Measurements from ENCODE around the gene RPL18.
"Not testable (repeated sequence)": the region's sequence is repeated elsewhere in the genome, so short reads cannot be mapped to it uniquely, and the experiment has no call there.

The RPL18 gene

DNA sequence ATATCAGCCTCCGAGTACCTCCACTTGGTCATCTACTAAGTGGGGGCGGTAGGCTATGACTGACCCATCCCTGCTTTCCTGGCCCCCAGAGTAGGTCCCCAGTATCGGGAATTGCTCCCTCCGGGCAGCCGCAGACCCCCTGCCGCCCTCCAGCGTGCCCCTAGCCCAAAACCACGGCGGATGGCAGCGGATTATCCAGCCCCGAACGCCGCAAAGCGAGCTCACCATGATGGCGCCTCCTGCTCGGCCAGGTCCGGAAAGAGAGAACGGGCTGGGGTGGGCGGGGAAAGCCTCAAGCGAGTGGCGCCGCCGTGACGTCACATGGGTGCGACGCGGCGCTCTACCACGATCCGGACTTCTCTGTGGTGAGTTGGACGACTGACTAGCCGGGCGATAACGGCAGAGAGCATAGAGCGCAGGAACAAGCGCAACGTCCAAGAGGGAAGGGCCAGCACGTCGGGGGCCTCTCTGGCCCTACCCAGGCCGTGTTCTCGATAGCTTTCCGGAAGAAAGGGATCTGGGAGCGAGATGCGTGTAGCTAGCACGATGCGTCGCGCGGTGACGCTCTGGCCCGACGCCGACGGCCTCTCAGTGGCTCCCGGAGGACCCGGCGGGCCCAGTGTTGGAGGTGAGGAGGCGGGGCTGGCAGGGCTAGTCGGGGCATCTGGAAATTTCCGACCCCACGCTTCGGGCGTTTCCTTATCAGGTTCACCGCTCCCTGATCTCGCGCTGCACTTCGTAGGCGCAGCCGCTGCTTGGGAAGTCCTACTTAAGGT lies at the start of gene RPL18, which contains the start of gene SPHK2:
Gene RPL18 (minus strand): TSS at position 263 of the 776 bp plus-strand sequence. CDS start 35 bp downstream, at position 228.
Gene SPHK2 (plus strand): TSS at position 591 of the 776 bp plus-strand sequence. CDS start 1,009 bp downstream, outside the sequence.
- DNase-seq, result peak; percentile 100
- TF ChIP-seq POLR2A (IDR thresholded peaks at IDR 0.05; ENCODE audit: low read length) (peak; percentile 96), GATA1 (IDR thresholded peaks at IDR 0.05; ENCODE audit: low read depth, low read length) (peak; percentile 76)

DNA sequence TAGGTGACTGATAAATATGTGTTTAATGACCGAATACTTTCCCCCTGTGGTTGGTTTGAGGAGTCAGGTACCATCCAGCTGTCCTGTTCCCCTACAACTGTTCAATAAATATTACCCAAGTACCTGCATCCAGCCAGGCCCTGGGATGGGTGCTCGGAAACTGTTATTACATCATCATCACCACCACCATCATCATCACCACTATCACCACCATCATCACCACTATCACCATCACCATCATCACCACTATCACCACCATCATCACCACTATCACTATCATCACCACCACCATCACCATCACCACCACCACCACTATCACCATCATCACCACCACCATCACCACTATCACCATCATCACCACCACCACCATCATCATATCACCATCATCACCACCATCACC lies 49.8 kb upstream of the RPL18 start:
- TF ChIP-seq POLR2A (IDR thresholded peaks at IDR 0.05; ENCODE audit: low read length) (no peak), GATA1 (IDR thresholded peaks at IDR 0.05; ENCODE audit: low read depth, low read length) (no peak)

DNA sequence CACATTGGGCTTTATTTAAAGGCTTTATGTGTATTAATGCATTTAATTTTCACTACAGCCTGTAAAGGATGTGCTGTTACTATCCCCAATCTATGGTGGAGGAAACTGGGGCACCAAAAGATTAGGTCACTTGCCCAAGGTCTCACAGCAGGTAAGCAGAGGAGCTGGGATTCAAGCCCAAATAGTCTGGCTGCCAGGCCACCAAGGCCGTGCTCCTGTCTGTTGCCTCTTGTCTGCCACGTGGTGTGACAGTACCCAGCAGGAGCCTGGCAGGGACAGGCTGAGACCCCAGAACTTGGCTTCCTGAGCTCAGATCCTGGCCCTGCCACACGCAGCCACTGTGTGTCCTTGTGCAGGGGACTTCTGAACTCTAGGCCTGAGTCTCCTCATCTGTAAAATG lies 49.4 kb upstream of the RPL18 start:
- no peak for DNase-seq
- TF ChIP-seq POLR2A (IDR thresholded peaks at IDR 0.05; ENCODE audit: low read length), result no peak
- no peak for TF ChIP-seq GATA1 (IDR thresholded peaks at IDR 0.05; ENCODE audit: low read depth, low read length)

More for the DNA sequence above, 49.8 kb upstream of the RPL18 start:
- no peak for DNase-seq

DNA sequence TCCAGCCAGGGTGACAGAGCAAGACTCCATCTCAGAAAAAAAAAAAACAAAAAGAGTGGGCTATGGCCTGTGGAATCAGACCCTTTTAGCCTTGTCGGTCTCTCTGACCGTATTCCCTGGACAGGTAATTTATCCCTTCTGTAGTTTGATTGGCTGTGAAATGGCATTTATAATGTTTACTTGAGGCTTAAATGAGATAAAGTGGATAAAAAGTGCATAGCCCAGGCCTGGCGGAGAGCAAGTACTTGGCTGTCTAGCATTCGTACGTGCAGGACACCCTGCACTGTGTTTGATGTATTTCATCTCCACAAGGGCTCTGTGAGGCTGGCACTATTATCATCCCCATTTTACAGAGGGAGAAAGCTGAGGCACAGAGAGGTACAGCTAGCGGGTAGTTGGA lies 46.8 kb upstream of the RPL18 start:
- no peak for DNase-seq
- no peak for TF ChIP-seq POLR2A (IDR thresholded peaks at IDR 0.05; ENCODE audit: low read length)
- no peak for TF ChIP-seq GATA1 (IDR thresholded peaks at IDR 0.05; ENCODE audit: low read depth, low read length)

DNA sequence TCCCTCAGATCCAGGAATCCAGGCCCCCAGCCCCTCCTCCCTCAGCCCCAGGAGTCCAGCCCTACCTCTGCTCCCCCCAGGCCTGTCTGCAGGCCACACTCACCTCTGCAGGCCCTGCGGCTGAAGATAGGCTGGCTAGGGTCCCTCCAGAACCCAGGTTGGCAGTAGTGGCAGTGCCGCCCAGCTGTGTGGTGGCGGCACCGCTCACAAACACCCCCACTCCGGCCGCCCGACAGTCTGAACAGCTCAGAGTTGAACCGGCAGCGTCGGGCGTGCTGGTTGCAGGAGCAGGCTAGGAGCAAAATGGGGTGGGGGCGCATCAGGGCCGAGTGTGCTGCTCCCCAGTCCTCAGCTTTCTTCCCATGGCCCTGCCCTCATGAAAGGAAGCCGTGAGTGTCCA lies 45.5 kb upstream of the RPL18 start:
- TF ChIP-seq POLR2A (IDR thresholded peaks at IDR 0.05; ENCODE audit: low read length) (no peak), GATA1 (IDR thresholded peaks at IDR 0.05; ENCODE audit: low read depth, low read length) (no peak)

DNA sequence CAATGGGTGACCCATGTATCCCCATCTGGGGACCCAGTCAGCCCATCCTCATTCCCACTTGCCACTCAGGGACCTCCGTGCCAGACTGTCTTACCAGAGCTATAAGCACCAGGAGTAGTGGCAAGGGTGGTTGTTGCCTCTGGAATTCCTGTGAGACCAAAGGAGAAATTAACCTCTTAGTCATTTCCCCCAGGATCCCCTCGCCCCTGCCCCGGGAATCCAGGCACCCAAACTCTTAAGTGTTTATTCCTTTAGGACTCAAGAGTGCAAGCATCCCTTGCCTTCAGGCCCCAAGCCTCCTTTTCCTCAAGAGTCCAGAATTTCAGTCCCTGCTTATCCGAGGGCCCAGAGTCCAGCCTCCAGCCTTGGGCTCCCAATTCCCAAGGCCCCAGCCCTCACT lies 44.7 kb upstream of the RPL18 start:
- no peak for TF ChIP-seq GATA1 (IDR thresholded peaks at IDR 0.05; ENCODE audit: low read depth, low read length)
- TF ChIP-seq POLR2A (IDR thresholded peaks at IDR 0.05; ENCODE audit: low read length), result no peak
- no peak for DNase-seq

More for the DNA sequence above, 45.5 kb upstream of the RPL18 start:
- no peak for DNase-seq

DNA sequence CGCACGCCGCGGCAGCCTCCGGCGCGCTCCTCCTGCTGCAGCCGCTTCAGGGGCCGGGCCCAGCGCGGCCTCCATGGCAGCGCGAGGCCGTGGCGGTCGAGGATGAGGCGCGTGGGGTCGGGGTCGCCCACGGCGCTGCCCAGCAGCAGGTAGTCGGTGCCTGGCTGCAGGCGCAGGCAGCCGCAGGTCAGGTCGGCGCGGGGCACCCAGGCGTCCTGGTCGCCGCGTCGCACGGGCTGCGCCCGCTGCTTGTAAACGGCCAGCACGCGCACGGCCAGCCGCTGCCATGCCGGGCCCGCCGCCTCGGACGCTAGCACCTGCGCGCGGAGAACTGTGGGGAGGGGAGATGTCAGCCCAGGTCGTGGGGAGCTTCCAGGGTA lies 42.7 kb upstream of the RPL18 start:
- DNase-seq, result no peak
- TF ChIP-seq GATA1 (IDR thresholded peaks at IDR 0.05; ENCODE audit: low read depth, low read length) (no peak), POLR2A (IDR thresholded peaks at IDR 0.05; ENCODE audit: low read length) (no peak)

DNA sequence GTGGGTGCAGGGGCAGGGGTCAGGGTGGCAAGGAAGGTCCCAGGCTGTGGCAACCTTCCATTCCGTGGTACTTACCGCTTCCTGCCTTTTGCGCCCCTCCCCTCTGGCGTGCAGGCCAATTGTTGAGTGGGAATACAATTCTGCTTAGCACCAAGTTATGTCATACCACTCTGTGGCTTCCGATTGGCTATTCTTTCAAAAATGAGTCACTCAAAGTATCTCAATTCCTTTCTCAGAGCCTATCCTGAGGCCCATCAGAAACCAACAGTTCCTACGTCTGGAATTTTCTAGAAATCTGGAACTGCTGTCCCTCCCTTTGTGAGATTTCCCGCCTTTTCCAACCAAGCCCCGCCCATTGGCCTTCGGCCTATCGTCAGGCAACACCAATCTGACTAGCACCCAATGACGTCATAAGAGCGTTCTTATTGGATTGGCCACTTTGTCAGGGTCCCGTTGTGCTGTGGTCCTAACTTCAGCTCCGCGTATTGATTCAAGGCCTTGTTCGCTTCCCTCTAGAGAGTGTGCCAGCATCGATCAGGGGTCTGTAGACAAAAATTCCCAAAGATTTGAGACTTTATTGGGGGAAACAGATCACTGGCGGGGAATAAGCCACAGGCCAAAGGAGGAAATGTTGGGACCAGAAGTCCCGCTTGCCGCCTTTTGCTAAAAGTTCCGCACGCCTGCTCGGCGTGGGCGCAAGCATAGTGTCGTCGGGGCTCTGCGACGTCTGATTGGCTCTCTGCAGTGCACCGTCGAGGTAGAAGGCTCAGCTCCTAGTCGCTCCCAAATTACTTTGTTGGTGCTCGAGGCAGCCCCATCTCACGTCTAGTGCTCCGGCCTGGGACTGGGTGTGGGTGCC lies 42.1 kb upstream of the RPL18 start:
- TF ChIP-seq POLR2A (IDR thresholded peaks at IDR 0.05; ENCODE audit: low read length), result no peak
- TF ChIP-seq GATA1 (IDR thresholded peaks at IDR 0.05; ENCODE audit: low read depth, low read length), result no peak
- DNase-seq, result peak; percentile 85 to 86

DNA sequence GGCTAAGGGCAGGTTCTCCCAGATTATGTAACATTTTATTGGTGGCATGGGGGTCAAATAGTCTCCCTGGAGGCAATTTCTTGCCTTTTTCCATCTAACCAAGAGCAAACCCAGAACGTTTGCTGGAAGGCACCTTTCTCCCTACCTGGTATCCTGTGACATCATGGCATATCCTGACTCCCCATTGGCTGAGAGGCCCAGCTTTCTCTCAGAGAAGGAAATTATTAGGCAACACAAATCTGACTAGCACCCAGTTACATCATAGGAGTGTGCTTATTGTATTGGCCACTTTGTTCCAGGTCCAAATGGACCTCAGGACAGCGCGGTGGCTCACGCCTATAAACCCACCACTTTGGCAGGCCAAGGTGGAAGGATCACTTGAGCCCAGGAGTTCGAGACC lies 40.8 kb upstream of the RPL18 start:
- no peak for DNase-seq
- TF ChIP-seq GATA1 (IDR thresholded peaks at IDR 0.05; ENCODE audit: low read depth, low read length), result no peak
- no peak for TF ChIP-seq POLR2A (IDR thresholded peaks at IDR 0.05; ENCODE audit: low read length)

DNA sequence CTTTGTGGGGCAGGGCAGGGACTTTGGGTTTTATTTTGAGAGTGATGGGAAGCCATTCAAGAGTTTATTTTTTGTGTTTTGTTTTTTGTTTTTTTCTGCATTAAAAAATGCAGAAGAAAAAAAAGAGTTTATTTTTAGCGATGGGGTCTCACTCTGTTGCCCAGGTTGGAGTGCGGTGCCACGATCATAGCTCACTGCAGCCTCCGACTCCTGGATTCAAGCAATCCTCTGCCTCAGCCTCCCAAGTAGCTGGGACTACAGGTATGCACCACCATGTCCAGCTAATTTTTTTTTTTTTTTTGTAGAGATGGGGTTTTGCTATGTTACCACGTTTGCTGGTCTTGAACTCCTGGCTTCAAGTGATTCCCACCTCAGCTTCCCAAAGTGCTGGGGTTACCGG lies 39.5 kb upstream of the RPL18 start:
- TF ChIP-seq GATA1 (IDR thresholded peaks at IDR 0.05; ENCODE audit: low read depth, low read length) (no peak), POLR2A (IDR thresholded peaks at IDR 0.05; ENCODE audit: low read length) (no peak)
- no peak for DNase-seq

DNA sequence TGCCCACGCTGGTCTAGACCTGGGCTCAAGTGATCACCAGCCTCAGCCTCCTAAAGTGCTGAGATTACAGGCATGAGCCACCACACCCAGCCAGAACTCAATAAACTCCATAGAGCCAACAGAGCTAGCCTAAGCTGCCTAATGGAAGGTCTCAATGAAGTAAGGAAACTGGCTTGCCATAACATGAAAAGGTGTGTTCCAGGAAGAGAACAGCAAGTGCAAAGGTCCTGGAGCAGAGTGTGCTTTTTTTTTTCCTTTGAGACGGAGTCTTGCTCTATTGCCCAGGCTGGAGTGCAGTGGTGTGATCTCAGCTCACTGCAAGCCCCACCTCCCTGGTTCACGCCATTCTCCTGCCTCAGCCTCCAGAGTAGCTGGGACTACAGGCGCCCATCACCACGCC lies 38.9 kb upstream of the RPL18 start:
- not testable (repeated sequence) for DNase-seq

DNA sequence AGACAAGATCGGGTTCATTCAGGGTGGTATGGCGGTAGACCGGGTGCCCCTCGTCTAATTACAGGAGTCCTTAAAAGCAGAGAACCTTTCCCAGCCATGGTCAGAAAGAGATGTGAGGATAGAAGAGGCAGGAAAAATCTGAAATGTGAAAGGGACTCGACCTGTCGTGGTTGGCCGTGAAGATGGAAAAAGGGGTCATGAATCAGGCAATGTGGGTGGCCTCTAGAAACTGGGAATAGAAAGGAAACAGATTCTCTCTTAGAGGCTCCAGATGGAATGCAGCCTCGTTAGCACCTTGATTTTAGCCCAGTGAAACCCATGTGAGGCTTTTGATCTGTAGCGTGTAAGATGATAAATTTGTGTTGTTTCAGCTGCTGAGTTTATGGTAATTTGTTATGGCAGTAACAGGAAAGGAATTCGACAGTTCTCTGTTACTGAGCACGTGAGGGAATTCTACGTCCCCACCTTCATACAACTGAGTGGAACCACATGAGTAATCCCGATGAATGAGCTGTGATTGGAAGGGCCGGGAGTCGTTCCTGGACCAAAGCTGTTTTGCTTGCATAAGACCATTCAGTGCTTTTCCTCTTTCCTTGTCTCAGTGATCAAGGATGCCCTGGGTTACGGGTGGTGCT lies 38.0 kb upstream of the RPL18 start:
- no peak for DNase-seq

DNA sequence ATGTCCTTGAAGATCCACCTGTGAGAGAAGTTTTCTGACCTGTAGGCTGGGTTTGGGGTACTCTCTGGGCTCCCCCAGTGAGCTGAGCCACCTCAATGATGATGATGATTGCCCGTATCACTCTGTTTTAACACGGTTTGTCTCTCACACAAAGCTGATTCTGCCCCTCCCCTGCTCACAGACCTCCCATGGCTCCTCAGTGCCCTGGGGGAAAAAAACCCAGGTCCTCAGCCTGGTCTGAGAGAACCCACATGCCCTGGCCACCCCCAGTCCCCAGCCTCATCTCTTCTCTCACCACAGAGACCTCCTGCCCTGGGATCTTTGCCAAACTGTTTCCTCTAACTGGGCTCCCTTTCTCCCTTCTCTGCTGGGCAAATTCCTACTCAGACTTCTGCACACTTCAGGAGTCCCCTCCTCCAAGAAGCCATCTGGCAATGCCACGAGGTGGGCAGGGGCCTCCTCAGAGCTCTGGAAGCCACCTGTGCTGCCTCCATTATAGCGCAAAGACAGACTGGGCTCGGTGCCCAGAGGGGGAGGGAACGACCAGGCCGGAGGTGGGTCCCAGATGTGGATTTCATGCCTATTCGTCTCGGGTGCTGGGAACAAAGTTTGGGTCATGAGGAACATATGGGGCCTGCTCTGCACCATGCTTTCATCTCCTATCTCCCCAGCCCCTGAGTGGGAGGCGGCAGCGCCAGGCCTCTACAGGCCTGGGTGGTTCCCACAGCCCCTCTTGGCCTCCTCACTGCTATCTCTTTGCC lies 35.5 kb upstream of the RPL18 start:
- TF ChIP-seq GATA1 (IDR thresholded peaks at IDR 0.05; ENCODE audit: low read depth, low read length) (no peak), POLR2A (IDR thresholded peaks at IDR 0.05; ENCODE audit: low read length) (no peak)
- DNase-seq, result no peak

More for the DNA sequence above, 38.0 kb upstream of the RPL18 start:
- TF ChIP-seq GATA1 (IDR thresholded peaks at IDR 0.05; ENCODE audit: low read depth, low read length) (no peak), POLR2A (IDR thresholded peaks at IDR 0.05; ENCODE audit: low read length) (no peak)

Data from erythroblast (primary cell).